ENCODE results near the gene TNNC1. TPM values are rescaled to one million over a fixed set of nuclear protein-coding genes. Genes with fewer than 3 reads are reported as not detected.

TNNC1 gene
- total RNA-seq, 1 experiment from 2014 or later = 5.6 TPM

DNA sequence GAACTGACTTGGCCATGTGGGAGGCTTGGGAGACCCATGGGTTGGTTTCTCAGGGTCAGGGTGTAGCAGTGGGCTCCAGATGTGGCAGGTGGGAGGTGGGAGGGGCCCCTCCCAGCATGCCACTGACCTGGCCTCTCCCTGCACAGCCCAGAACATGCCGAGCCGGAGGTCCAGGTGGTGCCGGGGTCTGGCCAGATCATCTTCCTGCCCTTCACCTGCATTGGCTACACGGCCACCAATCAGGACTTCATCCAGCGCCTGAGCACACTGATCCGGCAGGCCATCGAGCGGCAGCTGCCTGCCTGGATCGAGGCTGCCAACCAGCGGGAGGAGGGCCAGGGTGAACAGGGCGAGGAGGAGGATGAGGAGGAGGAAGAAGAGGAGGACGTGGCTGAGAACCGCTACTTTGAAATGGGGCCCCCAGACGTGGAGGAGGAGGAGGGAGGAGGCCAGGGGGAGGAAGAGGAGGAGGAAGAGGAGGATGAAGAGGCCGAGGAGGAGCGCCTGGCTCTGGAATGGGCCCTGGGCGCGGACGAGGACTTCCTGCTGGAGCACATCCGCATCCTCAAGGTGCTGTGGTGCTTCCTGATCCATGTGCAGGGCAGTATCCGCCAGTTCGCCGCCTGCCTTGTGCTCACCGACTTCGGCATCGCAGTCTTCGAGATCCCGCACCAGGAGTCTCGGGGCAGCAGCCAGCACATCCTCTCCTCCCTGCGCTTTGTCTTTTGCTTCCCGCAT lies 33.4 kb upstream of the TNNC1 start:
- H3K27me3 Mint-ChIP-seq (ENCODE audit: low read depth) = no peaks in the 10 kb centered on the region
- ATAC-seq (no peak), DNase-seq (ENCODE audit: low spot score) (no peak)
- H3K9me3 Mint-ChIP-seq = no peaks in the 10 kb centered on the region
- H3K27ac Mint-ChIP-seq = peak overlapping the region; percentile 29; the same call in 1 of the 2 replicates
- POLR2A ChIA-PET = no interaction called here
- no peaks in the 10 kb centered on the region for H3K4me1 Mint-ChIP-seq
- no peak overlapping the region for H3K4me3 Mint-ChIP-seq
- TF ChIP-seq GTF2I (CRISPR knock-in tag; conservative IDR thresholded peaks at IDR 0.05) = no peak
- TF ChIP-seq, protein P1, sequence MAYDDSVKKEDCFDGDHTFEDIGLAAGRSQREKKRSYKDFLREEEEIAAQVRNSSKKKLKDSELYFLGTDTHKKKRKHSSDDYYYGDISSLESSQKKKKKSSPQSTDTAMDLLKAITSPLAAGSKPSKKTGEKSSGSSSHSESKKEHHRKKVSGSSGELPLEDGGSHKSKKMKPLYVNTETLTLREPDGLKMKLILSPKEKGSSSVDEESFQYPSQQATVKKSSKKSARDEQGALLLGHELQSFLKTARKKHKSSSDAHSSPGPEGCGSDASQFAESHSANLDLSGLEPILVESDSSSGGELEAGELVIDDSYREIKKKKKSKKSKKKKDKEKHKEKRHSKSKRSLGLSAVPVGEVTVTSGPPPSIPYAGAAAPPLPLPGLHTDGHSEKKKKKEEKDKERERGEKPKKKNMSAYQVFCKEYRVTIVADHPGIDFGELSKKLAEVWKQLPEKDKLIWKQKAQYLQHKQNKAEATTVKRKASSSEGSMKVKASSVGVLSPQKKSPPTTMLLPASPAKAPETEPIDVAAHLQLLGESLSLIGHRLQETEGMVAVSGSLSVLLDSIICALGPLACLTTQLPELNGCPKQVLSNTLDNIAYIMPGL (CRISPR knock-in tag; IDR thresholded peaks at IDR 0.05) = no peak
- TF ChIP-seq, protein P2, sequence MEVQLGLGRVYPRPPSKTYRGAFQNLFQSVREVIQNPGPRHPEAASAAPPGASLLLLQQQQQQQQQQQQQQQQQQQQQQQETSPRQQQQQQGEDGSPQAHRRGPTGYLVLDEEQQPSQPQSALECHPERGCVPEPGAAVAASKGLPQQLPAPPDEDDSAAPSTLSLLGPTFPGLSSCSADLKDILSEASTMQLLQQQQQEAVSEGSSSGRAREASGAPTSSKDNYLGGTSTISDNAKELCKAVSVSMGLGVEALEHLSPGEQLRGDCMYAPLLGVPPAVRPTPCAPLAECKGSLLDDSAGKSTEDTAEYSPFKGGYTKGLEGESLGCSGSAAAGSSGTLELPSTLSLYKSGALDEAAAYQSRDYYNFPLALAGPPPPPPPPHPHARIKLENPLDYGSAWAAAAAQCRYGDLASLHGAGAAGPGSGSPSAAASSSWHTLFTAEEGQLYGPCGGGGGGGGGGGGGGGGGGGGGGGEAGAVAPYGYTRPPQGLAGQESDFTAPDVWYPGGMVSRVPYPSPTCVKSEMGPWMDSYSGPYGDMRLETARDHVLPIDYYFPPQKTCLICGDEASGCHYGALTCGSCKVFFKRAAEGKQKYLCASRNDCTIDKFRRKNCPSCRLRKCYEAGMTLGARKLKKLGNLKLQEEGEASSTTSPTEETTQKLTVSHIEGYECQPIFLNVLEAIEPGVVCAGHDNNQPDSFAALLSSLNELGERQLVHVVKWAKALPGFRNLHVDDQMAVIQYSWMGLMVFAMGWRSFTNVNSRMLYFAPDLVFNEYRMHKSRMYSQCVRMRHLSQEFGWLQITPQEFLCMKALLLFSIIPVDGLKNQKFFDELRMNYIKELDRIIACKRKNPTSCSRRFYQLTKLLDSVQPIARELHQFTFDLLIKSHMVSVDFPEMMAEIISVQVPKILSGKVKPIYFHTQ (CRISPR knock-in tag; IDR thresholded peaks at IDR 0.05) = no peak
- TF ChIP-seq, protein P3, sequence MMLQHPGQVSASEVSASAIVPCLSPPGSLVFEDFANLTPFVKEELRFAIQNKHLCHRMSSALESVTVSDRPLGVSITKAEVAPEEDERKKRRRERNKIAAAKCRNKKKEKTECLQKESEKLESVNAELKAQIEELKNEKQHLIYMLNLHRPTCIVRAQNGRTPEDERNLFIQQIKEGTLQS (CRISPR knock-in tag; conservative IDR thresholded peaks at IDR 0.05) = no peak
- TF ChIP-seq, protein P4, sequence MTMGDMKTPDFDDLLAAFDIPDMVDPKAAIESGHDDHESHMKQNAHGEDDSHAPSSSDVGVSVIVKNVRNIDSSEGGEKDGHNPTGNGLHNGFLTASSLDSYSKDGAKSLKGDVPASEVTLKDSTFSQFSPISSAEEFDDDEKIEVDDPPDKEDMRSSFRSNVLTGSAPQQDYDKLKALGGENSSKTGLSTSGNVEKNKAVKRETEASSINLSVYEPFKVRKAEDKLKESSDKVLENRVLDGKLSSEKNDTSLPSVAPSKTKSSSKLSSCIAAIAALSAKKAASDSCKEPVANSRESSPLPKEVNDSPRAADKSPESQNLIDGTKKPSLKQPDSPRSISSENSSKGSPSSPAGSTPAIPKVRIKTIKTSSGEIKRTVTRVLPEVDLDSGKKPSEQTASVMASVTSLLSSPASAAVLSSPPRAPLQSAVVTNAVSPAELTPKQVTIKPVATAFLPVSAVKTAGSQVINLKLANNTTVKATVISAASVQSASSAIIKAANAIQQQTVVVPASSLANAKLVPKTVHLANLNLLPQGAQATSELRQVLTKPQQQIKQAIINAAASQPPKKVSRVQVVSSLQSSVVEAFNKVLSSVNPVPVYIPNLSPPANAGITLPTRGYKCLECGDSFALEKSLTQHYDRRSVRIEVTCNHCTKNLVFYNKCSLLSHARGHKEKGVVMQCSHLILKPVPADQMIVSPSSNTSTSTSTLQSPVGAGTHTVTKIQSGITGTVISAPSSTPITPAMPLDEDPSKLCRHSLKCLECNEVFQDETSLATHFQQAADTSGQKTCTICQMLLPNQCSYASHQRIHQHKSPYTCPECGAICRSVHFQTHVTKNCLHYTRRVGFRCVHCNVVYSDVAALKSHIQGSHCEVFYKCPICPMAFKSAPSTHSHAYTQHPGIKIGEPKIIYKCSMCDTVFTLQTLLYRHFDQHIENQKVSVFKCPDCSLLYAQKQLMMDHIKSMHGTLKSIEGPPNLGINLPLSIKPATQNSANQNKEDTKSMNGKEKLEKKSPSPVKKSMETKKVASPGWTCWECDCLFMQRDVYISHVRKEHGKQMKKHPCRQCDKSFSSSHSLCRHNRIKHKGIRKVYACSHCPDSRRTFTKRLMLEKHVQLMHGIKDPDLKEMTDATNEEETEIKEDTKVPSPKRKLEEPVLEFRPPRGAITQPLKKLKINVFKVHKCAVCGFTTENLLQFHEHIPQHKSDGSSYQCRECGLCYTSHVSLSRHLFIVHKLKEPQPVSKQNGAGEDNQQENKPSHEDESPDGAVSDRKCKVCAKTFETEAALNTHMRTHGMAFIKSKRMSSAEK (CRISPR knock-in tag; IDR thresholded peaks at IDR 0.05; ENCODE audit: borderline replicate concordance) = no peak
- TF ChIP-seq, protein P5, sequence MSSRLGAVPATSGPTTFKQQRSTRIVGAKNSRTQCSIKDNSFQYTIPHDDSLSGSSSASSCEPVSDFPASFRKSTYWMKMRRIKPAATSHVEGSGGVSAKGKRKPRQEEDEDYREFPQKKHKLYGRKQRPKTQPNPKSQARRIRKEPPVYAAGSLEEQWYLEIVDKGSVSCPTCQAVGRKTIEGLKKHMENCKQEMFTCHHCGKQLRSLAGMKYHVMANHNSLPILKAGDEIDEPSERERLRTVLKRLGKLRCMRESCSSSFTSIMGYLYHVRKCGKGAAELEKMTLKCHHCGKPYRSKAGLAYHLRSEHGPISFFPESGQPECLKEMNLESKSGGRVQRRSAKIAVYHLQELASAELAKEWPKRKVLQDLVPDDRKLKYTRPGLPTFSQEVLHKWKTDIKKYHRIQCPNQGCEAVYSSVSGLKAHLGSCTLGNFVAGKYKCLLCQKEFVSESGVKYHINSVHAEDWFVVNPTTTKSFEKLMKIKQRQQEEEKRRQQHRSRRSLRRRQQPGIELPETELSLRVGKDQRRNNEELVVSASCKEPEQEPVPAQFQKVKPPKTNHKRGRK (CRISPR knock-in tag; IDR thresholded peaks at IDR 0.05; ENCODE audit: borderline replicate concordance) = no peak
- TF ChIP-seq ZNF232 (CRISPR knock-in tag; IDR thresholded peaks at IDR 0.05) = no peak
- TF ChIP-seq NFATC4 (CRISPR knock-in tag; IDR thresholded peaks at IDR 0.05) = no peak
- TF ChIP-seq, protein P6, sequence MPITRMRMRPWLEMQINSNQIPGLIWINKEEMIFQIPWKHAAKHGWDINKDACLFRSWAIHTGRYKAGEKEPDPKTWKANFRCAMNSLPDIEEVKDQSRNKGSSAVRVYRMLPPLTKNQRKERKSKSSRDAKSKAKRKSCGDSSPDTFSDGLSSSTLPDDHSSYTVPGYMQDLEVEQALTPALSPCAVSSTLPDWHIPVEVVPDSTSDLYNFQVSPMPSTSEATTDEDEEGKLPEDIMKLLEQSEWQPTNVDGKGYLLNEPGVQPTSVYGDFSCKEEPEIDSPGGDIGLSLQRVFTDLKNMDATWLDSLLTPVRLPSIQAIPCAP (CRISPR knock-in tag; IDR thresholded peaks at IDR 0.05) = no peak
- TF ChIP-seq, protein P7, sequence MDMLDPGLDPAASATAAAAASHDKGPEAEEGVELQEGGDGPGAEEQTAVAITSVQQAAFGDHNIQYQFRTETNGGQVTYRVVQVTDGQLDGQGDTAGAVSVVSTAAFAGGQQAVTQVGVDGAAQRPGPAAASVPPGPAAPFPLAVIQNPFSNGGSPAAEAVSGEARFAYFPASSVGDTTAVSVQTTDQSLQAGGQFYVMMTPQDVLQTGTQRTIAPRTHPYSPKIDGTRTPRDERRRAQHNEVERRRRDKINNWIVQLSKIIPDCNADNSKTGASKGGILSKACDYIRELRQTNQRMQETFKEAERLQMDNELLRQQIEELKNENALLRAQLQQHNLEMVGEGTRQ (CRISPR knock-in tag; IDR thresholded peaks at IDR 0.05) = no peak
- TF ChIP-seq, protein P8, sequence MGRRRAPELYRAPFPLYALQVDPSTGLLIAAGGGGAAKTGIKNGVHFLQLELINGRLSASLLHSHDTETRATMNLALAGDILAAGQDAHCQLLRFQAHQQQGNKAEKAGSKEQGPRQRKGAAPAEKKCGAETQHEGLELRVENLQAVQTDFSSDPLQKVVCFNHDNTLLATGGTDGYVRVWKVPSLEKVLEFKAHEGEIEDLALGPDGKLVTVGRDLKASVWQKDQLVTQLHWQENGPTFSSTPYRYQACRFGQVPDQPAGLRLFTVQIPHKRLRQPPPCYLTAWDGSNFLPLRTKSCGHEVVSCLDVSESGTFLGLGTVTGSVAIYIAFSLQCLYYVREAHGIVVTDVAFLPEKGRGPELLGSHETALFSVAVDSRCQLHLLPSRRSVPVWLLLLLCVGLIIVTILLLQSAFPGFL (CRISPR knock-in tag; IDR thresholded peaks at IDR 0.05; ENCODE audit: borderline replicate concordance) = no peak
- CTCF ChIA-PET = interaction anchor here (0.8 kb wide), 1 partner anchor 99 kb away, joined by 3 read pairs; no protein-coding TSS in a partner anchor
- H3K36me3 Mint-ChIP-seq = peaks cover 26% of the 10 kb centered on the region

All from WTC11 (cell line).